ENCODE data around the gene KRTAP4-16. TPM values are rescaled to one million over a fixed set of nuclear protein-coding genes. Genes with fewer than 3 reads are reported as not detected.

Gene KRTAP4-16
- total and polyA plus RNA-seq, 4 donors = not detected

GRCh38 chr17:41071606-41072360, 30.2 kb downstream of the KRTAP4-16 start:
- Histone ChIP-seq H3K4me3 (no peak overlapping the region), H3K9ac (ENCODE audit: insufficient read depth in 1 of 2, low read length in 2 of 2) (no peak overlapping the region), H3K4me1 (ENCODE audit: control insufficient read depth in 5 of 5, insufficient read depth in 5 of 5, low read length in 5 of 5) (no peaks in the 10 kb centered on the region), H3K36me3 (ENCODE audit: control insufficient read depth in 4 of 4, insufficient read depth in 4 of 4, low read length in 4 of 4) (no peaks in the 10 kb centered on the region), H3K27me3 (ENCODE audit: control insufficient read depth in 3 of 3, insufficient read depth in 3 of 3, low read length in 2 of 3) (peaks cover 0 to 3% (median 0%) of the 10 kb centered on the region in 3 donors), H3K9me3 (ENCODE audit: control insufficient read depth in 4 of 4, insufficient read depth in 3 of 4, low read length in 3 of 4) (peaks cover 0 to 3% (median 0%) of the 10 kb centered on the region in 4 donors), H3K27ac (ENCODE audit: low read depth in 1 of 2, low read length in 1 of 2) (no peak overlapping the region)
- 75 to 84% methylated on average over 5 of the region's 5 CpGs for WGBS, 2 donors
- TF ChIP-seq, protein P1, sequence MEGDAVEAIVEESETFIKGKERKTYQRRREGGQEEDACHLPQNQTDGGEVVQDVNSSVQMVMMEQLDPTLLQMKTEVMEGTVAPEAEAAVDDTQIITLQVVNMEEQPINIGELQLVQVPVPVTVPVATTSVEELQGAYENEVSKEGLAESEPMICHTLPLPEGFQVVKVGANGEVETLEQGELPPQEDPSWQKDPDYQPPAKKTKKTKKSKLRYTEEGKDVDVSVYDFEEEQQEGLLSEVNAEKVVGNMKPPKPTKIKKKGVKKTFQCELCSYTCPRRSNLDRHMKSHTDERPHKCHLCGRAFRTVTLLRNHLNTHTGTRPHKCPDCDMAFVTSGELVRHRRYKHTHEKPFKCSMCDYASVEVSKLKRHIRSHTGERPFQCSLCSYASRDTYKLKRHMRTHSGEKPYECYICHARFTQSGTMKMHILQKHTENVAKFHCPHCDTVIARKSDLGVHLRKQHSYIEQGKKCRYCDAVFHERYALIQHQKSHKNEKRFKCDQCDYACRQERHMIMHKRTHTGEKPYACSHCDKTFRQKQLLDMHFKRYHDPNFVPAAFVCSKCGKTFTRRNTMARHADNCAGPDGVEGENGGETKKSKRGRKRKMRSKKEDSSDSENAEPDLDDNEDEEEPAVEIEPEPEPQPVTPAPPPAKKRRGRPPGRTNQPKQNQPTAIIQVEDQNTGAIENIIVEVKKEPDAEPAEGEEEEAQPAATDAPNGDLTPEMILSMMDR (IDR thresholded peaks at IDR 0.05; ENCODE audit: control extremely low read depth, extremely low read depth) = no peak
- no peak for ATAC-seq (ENCODE audit: insufficient read depth, low FRiP score)
- DNase-seq = no peak

DNA sequence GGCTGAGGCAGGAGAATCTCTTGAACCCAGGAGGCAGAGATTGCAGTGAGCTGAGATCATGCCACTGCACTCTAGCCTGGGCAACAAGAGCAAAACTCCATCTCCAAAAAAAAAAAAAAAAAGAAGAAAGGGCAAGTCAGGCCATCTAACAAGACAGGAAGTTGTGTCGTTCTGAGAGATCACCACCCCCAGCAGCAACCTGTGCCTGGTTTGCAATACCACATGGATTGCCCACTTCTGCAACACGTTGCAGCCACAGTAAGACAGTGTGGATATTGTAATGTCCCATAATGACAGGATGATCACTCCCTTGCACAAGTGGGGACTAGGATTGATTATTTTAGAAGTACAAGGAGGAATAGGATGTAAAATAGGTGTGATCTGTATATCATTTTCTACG, 33.0 kb downstream of the KRTAP4-16 start:
- no peak for ATAC-seq (ENCODE audit: insufficient read depth, low FRiP score)
- Histone ChIP-seq H3K9ac (ENCODE audit: insufficient read depth in 1 of 2, low read length in 2 of 2) (no peak overlapping the region), H3K4me1 (ENCODE audit: control insufficient read depth in 5 of 5, insufficient read depth in 5 of 5, low read length in 5 of 5) (no peaks in the 10 kb centered on the region), H3K27me3 (ENCODE audit: control insufficient read depth in 3 of 3, insufficient read depth in 3 of 3, low read length in 2 of 3) (no peaks in the 10 kb centered on the region), H3K27ac (ENCODE audit: low read depth in 1 of 2, low read length in 1 of 2) (no peak overlapping the region), H3K9me3 (ENCODE audit: control insufficient read depth in 4 of 4, insufficient read depth in 3 of 4, low read length in 3 of 4) (peaks cover 0 to 3% (median 0%) of the 10 kb centered on the region in 4 donors), H3K4me3 (no peak overlapping the region), H3K36me3 (ENCODE audit: control insufficient read depth in 4 of 4, insufficient read depth in 4 of 4, low read length in 4 of 4) (no peaks in the 10 kb centered on the region)
- WGBS, 2 donors = 56 to 62% methylated on average over 3 of the region's 3 CpGs
- no peak for DNase-seq
- TF ChIP-seq, protein P1 (IDR thresholded peaks at IDR 0.05; ENCODE audit: control extremely low read depth, extremely low read depth) = no peak

GRCh38 chr17:41067281-41067680, 34.7 kb downstream of the KRTAP4-16 start:
- Histone ChIP-seq H3K27me3 (ENCODE audit: control insufficient read depth in 3 of 3, insufficient read depth in 3 of 3, low read length in 2 of 3) (no peaks in the 10 kb centered on the region), H3K36me3 (ENCODE audit: control insufficient read depth in 4 of 4, insufficient read depth in 4 of 4, low read length in 4 of 4) (no peaks in the 10 kb centered on the region), H3K4me1 (ENCODE audit: control insufficient read depth in 5 of 5, insufficient read depth in 5 of 5, low read length in 5 of 5) (no peaks in the 10 kb centered on the region), H3K9ac (ENCODE audit: insufficient read depth in 1 of 2, low read length in 2 of 2) (no peak overlapping the region), H3K4me3 (no peak overlapping the region), H3K27ac (ENCODE audit: low read depth in 1 of 2, low read length in 1 of 2) (no peak overlapping the region), H3K9me3 (ENCODE audit: control insufficient read depth in 4 of 4, insufficient read depth in 3 of 4, low read length in 3 of 4) (peaks cover 0 to 3% (median 0%) of the 10 kb centered on the region in 4 donors)
- no peak for DNase-seq
- no peak for ATAC-seq (ENCODE audit: insufficient read depth, low FRiP score)
- TF ChIP-seq, protein P1 (IDR thresholded peaks at IDR 0.05; ENCODE audit: control extremely low read depth, extremely low read depth) = no peak

All from lung (tissue), 12 donors.